Prostate gland (tissue), 2 donors: ENCODE measurements around the gene RPTOR.

Experiments
- CTCF ChIP-seq, 4 experiments: fragments of 200-600 bp in 2 of 4; fragments of 450-650 bp in 2 of 4; sonication (generic) in 2 of 4; IDR thresholded peaks; 1 replicate in 3 of 4; 2 replicates in 1 of 4; pipeline ENCODE4 v1.5.1; 2016 to 2019; ENCODE audit warnings: antibody characterized with exemption in 4 of 4, mild to moderate bottlenecking in 2 of 4, moderate library complexity in 2 of 4
- POLR2A ChIP-seq: fragments of 450-650 bp; IDR thresholded peaks from one replicate; pipeline ENCODE4 v1.6.1; 2016; ENCODE audit warnings: antibody characterized with exemption, mild to moderate bottlenecking
- POLR2AphosphoS5 ChIP-seq: sonication (generic); formaldehyde crosslinking; IDR thresholded peaks from one replicate; pipeline ENCODE4 v1.6.1; 2017; ENCODE audit warnings: antibody characterized with exemption

- TF ChIP-seq POLR2AphosphoS5 = no peak
- no peak for TF ChIP-seq CTCF (IDR thresholded peaks at IDR 0.05)
- TF ChIP-seq POLR2A = no peak
Observed at GRCh38 chr17:80989586-80989913, 444.9 kb downstream of the RPTOR start.
